C4-2B (cell line): ENCODE results near the gene MRPL45.
"Not testable (repeated sequence)": the region's sequence is repeated elsewhere in the genome, so short reads cannot be mapped to it uniquely, and the experiment has no call there.

Source experiments
- H3K27ac ChIP-seq: fragments of 450-650 bp; 2 replicates; pipeline ENCODE4 v1.5.1; 2017
- CTCF ChIP-seq: fragments of 450-650 bp; conservative IDR thresholded peaks from 2 replicates; pipeline ENCODE4 v1.5.1; 2017; ENCODE audit warnings: mild to moderate bottlenecking

The MRPL45 gene

GRCh38 chr17:38296834-38297517, at the start of gene MRPL45:
Gene MRPL45 (plus strand): TSS chr17:38297168. CDS start chr17:38297184, 16 bp downstream.
- H3K27ac ChIP-seq = peak within 1 kb of the TSS; percentile 53

- H3K27ac ChIP-seq = not testable (repeated sequence)
These were observed 43.8 kb upstream of the MRPL45 start for GRCh38 chr17:38253191-38253590.

GRCh38 chr17:38254357-38254756, 42.6 kb upstream of the MRPL45 start:
- H3K27ac ChIP-seq = peak overlapping the region; percentile 32; the same call in 1 of the 2 replicates

- peak overlapping the region; percentile 78 for H3K27ac ChIP-seq
These were observed 39.9 kb upstream of the MRPL45 start for GRCh38 chr17:38257013-38257621.

GRCh38 chr17:38265974-38266506, 30.9 kb upstream of the MRPL45 start:
- H3K27ac ChIP-seq = not testable (repeated sequence)

GRCh38 chr17:38266571-38266970, 30.4 kb upstream of the MRPL45 start:
- not testable (repeated sequence) for H3K27ac ChIP-seq

GRCh38 chr17:38268138-38268537, 28.8 kb upstream of the MRPL45 start:
- H3K27ac ChIP-seq = not testable (repeated sequence)

GRCh38 chr17:38269045-38269444, 27.9 kb upstream of the MRPL45 start:
- H3K27ac ChIP-seq = not testable (repeated sequence)

GRCh38 chr17:38269552-38269951, 27.4 kb upstream of the MRPL45 start:
- H3K27ac ChIP-seq = not testable (repeated sequence)

GRCh38 chr17:38285994-38286393, 11.0 kb upstream of the MRPL45 start:
- not testable (repeated sequence) for H3K27ac ChIP-seq

GRCh38 chr17:38286501-38287091, 10.4 kb upstream of the MRPL45 start:
- H3K27ac ChIP-seq = not testable (repeated sequence)

GRCh38 chr17:38288217-38288827, 8.6 kb upstream of the MRPL45 start:
- peak; percentile 41 for TF ChIP-seq CTCF
- not testable (repeated sequence) for H3K27ac ChIP-seq

- not testable (repeated sequence) for H3K27ac ChIP-seq
These were observed 7.2 kb upstream of the MRPL45 start for GRCh38 chr17:38289760-38290159.

GRCh38 chr17:38295602-38296365, 1.2 kb upstream of the MRPL45 start:
- H3K27ac ChIP-seq = not testable (repeated sequence)
